Measurements from ENCODE around the gene PLA2R1.

DNA sequence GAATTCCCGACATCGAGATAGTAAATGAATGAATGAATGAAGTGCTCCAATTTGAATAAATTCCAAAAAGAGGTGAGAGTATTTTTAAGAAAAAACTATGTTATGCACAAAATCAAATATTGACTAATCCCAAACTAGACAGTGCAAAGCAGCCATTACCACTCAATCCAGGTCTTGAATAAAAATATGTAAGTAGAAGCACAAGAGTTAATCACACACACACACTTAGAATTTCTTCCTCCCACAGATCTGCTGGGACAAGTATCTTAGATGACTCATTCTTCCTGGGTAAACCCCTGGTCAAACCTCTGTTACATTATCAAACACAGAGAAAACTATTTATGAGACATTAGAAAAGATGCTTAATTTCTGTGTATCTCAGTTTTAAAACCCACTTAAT lies 102.0 kb downstream of the PLA2R1 start:
- TF ChIP-seq, protein P1, sequence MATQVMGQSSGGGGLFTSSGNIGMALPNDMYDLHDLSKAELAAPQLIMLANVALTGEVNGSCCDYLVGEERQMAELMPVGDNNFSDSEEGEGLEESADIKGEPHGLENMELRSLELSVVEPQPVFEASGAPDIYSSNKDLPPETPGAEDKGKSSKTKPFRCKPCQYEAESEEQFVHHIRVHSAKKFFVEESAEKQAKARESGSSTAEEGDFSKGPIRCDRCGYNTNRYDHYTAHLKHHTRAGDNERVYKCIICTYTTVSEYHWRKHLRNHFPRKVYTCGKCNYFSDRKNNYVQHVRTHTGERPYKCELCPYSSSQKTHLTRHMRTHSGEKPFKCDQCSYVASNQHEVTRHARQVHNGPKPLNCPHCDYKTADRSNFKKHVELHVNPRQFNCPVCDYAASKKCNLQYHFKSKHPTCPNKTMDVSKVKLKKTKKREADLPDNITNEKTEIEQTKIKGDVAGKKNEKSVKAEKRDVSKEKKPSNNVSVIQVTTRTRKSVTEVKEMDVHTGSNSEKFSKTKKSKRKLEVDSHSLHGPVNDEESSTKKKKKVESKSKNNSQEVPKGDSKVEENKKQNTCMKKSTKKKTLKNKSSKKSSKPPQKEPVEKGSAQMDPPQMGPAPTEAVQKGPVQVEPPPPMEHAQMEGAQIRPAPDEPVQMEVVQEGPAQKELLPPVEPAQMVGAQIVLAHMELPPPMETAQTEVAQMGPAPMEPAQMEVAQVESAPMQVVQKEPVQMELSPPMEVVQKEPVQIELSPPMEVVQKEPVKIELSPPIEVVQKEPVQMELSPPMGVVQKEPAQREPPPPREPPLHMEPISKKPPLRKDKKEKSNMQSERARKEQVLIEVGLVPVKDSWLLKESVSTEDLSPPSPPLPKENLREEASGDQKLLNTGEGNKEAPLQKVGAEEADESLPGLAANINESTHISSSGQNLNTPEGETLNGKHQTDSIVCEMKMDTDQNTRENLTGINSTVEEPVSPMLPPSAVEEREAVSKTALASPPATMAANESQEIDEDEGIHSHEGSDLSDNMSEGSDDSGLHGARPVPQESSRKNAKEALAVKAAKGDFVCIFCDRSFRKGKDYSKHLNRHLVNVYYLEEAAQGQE (IDR thresholded peaks at IDR 0.05; ENCODE audit: low read depth, low read length): no peak
- TF ChIP-seq TAF1 (IDR thresholded peaks at IDR 0.05; ENCODE audit: borderline replicate concordance, low read depth, low read length): no peak
- TF ChIP-seq JUNB (IDR thresholded peaks at IDR 0.05): peak; percentile 78
- TF ChIP-seq YY1 (IDR thresholded peaks at IDR 0.05; ENCODE audit: low read depth, low read length): no peak
- TF ChIP-seq, protein P2, sequence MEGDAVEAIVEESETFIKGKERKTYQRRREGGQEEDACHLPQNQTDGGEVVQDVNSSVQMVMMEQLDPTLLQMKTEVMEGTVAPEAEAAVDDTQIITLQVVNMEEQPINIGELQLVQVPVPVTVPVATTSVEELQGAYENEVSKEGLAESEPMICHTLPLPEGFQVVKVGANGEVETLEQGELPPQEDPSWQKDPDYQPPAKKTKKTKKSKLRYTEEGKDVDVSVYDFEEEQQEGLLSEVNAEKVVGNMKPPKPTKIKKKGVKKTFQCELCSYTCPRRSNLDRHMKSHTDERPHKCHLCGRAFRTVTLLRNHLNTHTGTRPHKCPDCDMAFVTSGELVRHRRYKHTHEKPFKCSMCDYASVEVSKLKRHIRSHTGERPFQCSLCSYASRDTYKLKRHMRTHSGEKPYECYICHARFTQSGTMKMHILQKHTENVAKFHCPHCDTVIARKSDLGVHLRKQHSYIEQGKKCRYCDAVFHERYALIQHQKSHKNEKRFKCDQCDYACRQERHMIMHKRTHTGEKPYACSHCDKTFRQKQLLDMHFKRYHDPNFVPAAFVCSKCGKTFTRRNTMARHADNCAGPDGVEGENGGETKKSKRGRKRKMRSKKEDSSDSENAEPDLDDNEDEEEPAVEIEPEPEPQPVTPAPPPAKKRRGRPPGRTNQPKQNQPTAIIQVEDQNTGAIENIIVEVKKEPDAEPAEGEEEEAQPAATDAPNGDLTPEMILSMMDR (IDR thresholded peaks at IDR 0.05 in 2 of 3, conservative IDR thresholded peaks at IDR 0.05 in 1 of 3; ENCODE audit: control insufficient read depth in 2 of 3, extremely low read depth in 1 of 3, insufficient read depth in 1 of 3, low read depth in 3 of 3, low read length in 3 of 3): no peak
- peak; percentile 58; the same call in 1 of the 2 replicates for TF ChIP-seq FOXM1 (IDR thresholded peaks at IDR 0.05; ENCODE audit: low read depth, low read length)
- no peak for TF ChIP-seq POLR2AphosphoS5 (IDR thresholded peaks at IDR 0.05; ENCODE audit: low read length)
- no peak for TF ChIP-seq SMC3 (IDR thresholded peaks at IDR 0.05; ENCODE audit: borderline replicate concordance, low read length)
- no peak for TF ChIP-seq RFX5 (IDR thresholded peaks at IDR 0.05; ENCODE audit: low read depth, low read length)
- no peak for TF ChIP-seq EZH2 (IDR thresholded peaks at IDR 0.05; ENCODE audit: borderline replicate concordance, control insufficient read depth, low read depth, low read length)
- TF ChIP-seq SP1 (IDR thresholded peaks at IDR 0.05; ENCODE audit: low read depth, low read length): no peak
- TF ChIP-seq ATF7 (IDR thresholded peaks at IDR 0.05; ENCODE audit: low read depth): peak; percentile 47
